ENCODE data around the gene TRIM26. TPM values are rescaled to one million over a fixed set of nuclear protein-coding genes. Genes with fewer than 3 reads are reported as not detected.

The TRIM26 gene
- total and polyA plus RNA-seq, 12 donors, result 18.4 to 49.6 (median 36.9) TPM

DNA sequence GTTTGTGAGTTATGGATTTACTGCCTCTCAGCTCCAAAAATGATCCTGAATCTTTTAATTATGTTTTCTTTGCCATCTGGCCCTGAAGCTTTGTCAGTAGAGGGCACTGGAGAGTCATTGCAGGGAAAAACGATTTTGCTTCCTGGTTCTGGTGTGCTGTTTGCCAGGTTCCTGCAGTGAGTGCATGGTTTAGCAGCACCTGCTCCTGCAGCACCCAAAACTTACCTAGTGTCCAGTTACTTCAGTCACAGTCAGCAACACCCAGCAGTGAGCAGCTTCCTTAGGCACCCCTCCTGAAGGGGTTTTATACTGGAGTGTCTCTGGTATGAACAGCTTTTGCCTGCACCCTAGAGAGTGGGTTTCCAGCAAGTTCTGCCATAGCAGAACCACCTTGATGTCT is 6.0 kb upstream of the TRIM26 start:
- intact Hi-C loops (cut with DNase I), result no loop called here

DNA sequence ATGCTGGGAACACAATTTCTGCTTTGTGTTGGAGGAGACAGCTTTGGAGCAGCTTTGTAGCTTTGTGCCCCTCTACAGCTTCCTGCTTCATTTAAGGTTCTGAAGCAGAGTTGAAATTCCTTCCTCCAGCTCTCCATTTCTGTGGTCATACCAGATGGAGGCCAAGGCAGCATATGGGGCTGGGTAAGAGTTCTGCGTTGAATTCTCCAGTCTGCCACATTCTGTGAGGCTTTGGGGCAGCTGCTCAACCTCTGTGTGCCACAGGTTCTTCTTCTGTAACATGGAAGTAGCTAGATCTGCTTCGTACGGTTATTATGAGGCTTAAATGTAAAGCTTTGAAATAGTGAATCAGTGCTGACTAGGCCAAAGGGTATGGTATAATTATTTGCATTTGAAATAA is 2.9 kb upstream of the TRIM26 start:
- Histone ChIP-seq H3K4me3 (no peak overlapping the region), H3K9me3 (replicated peaks in 1 of 3) (no peaks in the 10 kb centered on the region), H3K4me1 (replicated peaks in 1 of 2) (peaks cover 14% of the 10 kb centered on the region in 2 donors), H3K36me3 (replicated peaks in 1 of 2) (no peaks in the 10 kb centered on the region), H3K27me3 (no peaks in the 10 kb centered on the region), H3K27ac (no peak overlapping the region)
- WGBS, 4 donors, result 77 to 87% (median 82%) methylated on average over 3 of the region's 3 CpGs
- DNase-seq, result no peak
- intact Hi-C loops (cut with DNase I), result no loop called here
- TF ChIP-seq POLR2A (IDR thresholded peaks at IDR 0.05), result no peak
- TF ChIP-seq, protein P1, sequence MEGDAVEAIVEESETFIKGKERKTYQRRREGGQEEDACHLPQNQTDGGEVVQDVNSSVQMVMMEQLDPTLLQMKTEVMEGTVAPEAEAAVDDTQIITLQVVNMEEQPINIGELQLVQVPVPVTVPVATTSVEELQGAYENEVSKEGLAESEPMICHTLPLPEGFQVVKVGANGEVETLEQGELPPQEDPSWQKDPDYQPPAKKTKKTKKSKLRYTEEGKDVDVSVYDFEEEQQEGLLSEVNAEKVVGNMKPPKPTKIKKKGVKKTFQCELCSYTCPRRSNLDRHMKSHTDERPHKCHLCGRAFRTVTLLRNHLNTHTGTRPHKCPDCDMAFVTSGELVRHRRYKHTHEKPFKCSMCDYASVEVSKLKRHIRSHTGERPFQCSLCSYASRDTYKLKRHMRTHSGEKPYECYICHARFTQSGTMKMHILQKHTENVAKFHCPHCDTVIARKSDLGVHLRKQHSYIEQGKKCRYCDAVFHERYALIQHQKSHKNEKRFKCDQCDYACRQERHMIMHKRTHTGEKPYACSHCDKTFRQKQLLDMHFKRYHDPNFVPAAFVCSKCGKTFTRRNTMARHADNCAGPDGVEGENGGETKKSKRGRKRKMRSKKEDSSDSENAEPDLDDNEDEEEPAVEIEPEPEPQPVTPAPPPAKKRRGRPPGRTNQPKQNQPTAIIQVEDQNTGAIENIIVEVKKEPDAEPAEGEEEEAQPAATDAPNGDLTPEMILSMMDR (IDR thresholded peaks at IDR 0.05), result no peak

More for the DNA sequence above, 6.0 kb upstream of the TRIM26 start:
- no peaks in the 10 kb centered on the region for H3K27me3 ChIP-seq
- no peak overlapping the region for H3K4me3 ChIP-seq
- no peaks in the 10 kb centered on the region for H3K9me3 ChIP-seq (replicated peaks in 1 of 3)
- 0% methylated on average over 1 of the region's 1 CpG for WGBS, 4 donors
- H3K4me1 ChIP-seq (replicated peaks in 1 of 2), result no peaks in the 10 kb centered on the region
- DNase-seq, result peak in 6 of 7 donors; percentile 46 to 78 (median 57)
- H3K27ac ChIP-seq, result no peak overlapping the region
- H3K36me3 ChIP-seq (replicated peaks in 1 of 2), result no peaks in the 10 kb centered on the region
- TF ChIP-seq POLR2A (IDR thresholded peaks at IDR 0.05), result no peak
- TF ChIP-seq, protein P1 (IDR thresholded peaks at IDR 0.05), result peak; percentile 64 to 82 (median 74)

DNA sequence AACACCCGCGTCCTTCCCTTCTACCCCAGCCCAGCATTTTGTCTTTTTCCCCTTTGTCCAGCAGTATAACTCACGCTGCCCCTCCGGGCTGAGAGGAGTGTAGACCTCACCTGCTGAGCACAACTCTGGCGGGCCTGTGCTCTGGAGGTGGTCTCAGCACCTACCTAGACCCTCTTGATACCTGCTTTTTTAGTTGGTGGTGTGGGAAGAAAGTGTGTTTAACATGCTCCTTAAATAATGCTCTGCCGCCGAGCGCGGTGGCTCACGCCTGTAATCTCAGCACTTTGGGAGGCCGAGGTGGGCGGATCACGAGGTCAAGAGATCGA is 1.4 kb upstream of the TRIM26 start:
- no peak for TF ChIP-seq POLR2A (IDR thresholded peaks at IDR 0.05)
- TF ChIP-seq, protein P1 (IDR thresholded peaks at IDR 0.05), result no peak
- DNase-seq, result peak in 1 of 7 donors; percentile 43
- no peaks in the 10 kb centered on the region for H3K36me3 ChIP-seq (replicated peaks in 1 of 2)
- WGBS, 4 donors, result 21 to 71% (median 62%) methylated on average over 5 to 14 of the region's 14 CpGs
- no peaks in the 10 kb centered on the region for H3K27me3 ChIP-seq
- H3K9me3 ChIP-seq (replicated peaks in 1 of 3), result no peaks in the 10 kb centered on the region
- H3K27ac ChIP-seq, result peak overlapping the region in 4 of 5 donors; percentile 92 to 99 (median 98)
- H3K4me1 ChIP-seq (replicated peaks in 1 of 2), result peaks cover 14% of the 10 kb centered on the region in 2 donors
- H3K4me3 ChIP-seq, result peak overlapping the region in 3 of 4 donors; percentile 15 to 60 (median 17)
- intact Hi-C loops (cut with DNase I), result no loop called here

DNA sequence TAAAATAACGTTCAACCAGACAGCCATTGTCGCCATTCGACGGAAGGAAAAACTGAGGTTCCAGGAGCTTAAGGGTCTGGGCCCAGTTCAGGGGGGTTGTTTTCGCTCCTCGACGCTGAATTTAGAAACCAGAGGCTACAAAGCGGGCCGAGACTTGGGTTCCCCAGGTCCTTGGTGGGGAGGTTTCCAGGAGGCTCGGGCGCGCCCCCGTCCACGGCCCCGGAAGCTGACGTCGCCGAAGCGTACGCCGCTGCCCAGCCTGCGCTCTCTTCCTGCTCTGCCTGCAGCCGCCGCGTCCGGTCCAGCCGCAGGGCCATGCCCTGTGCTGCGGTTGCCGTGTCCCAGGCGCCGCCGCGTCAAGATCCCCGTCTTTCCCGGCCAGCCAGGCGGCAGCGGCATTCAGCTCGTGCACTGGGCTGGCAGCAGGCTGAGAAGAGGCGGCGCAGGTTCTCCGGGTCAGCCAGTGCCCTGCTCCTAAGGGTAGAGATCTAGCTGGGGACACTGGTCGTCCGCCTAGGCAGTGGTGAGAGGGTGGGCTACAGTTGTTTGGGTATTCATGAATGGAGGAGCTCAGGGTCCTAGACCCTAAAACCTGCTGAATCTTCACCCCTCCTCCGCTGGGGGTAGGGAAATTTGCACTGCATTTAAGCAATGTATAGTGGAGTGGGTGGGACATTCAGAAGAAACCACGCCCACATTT is 901 bp upstream of the TRIM26 start:
- no peaks in the 10 kb centered on the region for H3K27me3 ChIP-seq
- TF ChIP-seq, protein P1 (IDR thresholded peaks at IDR 0.05), result peak in 1 of 6 experiments; percentile 8
- TF ChIP-seq POLR2A (IDR thresholded peaks at IDR 0.05), result peak; percentile 78 to 91
- H3K4me3 ChIP-seq, result peak overlapping the region; percentile 17 to 76 (median 63)
- H3K4me1 ChIP-seq (replicated peaks in 1 of 2), result peaks cover 14% of the 10 kb centered on the region in 2 donors
- H3K27ac ChIP-seq, result peak overlapping the region; percentile 78 to 99 (median 98)
- H3K36me3 ChIP-seq (replicated peaks in 1 of 2), result no peaks in the 10 kb centered on the region
- no peaks in the 10 kb centered on the region for H3K9me3 ChIP-seq (replicated peaks in 1 of 3)
- peak; percentile 81 to 92 (median 86) for DNase-seq
- intact Hi-C loops (cut with DNase I), result no loop called here
- WGBS, 4 donors, result 0 to 1% (median 1%) methylated on average over 14 to 45 of the region's 45 CpGs
